Measurements from ENCODE around the gene YBX2.
A peak's percentile ranks its signal among the peaks of the same experiment; 100 is the strongest.
"Not testable (repeated sequence)": the region's sequence is repeated elsewhere in the genome, so short reads cannot be mapped to it uniquely, and the experiment has no call there.

The YBX2 gene

GRCh38 chr17:7262192-7262934 lies 32.1 kb downstream of the YBX2 start, which contains the start of gene CLDN7:
Gene CLDN7 (minus strand): TSS chr17:7262478. CDS start chr17:7262043, 435 bp downstream.
- DNase-seq = peak; percentile 88

DNA sequence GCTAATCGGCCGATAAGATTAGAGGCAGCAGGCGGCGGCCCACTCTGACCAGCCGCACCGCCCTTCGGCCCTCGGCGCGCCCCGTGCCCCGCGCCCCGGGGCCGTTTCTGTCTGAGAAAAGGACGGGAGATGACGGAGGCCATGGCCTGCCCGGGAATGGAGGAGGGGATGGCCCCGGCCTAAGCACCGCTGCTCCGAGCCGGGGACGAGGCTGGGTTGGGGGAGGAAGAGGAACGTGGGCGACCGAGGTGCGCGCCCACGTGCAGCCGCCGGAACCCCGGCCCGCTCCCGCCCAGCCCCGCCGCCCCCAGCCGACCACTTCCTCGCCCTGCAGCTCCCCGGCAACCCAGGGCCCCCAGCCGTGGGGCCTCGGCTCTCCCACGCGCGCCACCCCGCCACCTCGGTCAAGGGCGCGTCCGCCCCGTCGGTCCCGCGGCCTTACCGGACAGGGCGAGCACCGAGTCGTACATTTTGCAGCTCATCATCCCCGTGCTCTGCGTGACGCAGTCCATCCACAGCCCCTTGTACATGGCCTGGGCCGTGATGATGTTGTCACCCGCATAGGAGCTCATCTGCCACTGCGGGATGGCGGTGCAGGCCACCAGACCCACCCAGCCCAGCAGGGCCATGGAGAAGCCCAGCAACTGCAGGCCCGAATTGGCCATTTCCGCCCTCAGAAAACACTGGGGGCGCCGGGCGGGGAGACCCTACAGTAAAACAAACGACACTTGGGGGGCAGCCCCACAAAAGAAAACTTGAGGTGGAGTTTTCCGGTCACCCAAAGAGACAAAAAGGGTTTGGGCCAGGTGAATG lies 32.9 kb downstream of the YBX2 start:
- peak; percentile 33 for DNase-seq

DNA sequence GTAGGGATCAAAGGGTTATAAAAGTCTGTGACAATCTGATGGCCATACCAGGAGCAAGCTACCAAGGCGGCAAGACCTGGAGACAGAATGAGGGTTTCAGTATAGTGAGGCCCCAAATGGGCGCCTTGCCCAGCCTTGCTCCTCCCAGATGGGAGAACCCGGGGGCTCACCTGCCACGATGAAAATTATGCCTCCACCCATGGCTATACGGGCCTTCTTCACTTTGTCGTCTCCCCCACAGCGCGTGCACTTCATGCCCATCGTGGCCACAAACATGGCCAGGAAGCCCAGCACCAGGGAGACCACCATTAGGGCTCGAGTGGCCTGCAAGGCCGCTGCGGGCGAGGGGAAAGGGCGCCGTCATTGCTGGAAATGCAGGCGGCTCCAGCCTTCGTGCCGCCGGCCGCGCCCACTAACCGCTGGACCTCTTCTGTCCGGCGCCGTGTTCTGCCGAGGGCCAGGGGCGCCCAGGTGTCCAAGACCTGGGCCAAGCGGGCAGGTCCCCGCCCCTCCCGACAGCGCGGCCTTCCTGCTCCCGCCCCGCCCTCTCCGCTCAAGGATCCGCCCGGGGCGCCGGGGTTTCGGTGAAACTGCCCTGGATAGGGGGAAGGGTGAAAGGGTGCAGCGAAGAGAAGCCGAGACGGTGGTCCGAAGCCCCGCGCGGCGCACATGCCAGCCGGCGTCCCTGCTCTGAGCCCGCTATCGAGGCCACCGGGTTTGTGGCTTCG lies 33.6 kb downstream of the YBX2 start:
- peak; percentile 59 for DNase-seq

DNA sequence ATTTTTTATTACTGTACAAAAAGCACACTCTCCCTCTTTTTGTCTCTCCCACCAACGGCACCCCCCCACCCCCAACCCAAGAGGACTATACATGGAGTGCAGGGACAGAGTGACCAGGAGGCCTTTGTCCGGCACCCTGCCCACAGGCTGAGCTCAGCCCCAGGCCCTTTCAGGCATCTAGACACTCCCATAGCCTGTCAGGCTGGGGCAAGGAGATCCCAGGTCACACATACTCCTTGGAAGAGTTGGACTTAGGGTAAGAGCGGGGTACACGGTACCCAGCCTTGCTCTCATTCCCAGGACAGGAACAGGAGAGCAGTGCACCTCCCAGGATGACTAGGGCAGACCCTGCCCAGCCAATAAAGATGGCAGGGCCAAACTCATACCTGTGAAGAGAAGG lies 34.3 kb downstream of the YBX2 start:
- DNase-seq = no peak

GRCh38 chr17:7259555-7259889 lies 34.9 kb downstream of the YBX2 start:
- no peak for DNase-seq

DNA sequence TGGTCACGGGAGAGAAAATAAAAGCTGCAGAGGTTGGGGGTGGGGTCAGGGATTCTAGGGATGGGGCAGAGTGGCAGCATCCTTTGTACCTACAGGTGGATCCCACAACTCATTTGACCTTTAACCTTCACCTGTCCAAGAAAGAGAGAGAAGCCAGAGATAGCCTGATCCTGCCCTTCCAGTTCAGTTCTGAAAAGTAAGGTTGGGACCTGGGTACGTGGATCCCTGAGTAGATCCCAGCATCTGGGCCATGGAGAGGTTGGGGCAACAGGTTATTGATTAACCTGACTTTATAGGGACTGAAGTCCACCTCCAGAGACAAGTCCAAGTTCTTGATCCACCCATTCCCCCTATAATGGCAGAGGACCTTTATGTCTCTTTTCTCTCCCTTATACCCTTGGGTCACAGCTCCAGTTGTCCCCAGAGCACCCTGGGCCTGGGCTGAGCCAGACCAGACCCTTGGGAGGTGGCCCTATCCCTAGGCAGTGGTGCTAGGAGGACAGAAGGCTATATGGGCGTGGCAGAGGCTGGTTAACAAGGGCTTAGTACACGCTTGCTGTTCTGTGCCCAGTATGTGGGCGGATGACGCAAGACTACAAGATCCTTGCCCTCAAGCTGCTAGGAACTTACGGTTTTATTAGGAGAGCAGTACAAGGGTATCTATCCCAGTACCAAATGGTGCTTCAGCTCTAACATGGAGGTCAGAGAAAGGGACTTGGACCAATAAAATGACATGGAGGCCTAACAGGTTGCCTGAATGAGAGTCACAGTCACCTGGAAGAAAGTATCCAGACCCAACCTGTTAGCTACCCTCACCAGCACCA lies 35.5 kb downstream of the YBX2 start:
- no peak for DNase-seq

DNA sequence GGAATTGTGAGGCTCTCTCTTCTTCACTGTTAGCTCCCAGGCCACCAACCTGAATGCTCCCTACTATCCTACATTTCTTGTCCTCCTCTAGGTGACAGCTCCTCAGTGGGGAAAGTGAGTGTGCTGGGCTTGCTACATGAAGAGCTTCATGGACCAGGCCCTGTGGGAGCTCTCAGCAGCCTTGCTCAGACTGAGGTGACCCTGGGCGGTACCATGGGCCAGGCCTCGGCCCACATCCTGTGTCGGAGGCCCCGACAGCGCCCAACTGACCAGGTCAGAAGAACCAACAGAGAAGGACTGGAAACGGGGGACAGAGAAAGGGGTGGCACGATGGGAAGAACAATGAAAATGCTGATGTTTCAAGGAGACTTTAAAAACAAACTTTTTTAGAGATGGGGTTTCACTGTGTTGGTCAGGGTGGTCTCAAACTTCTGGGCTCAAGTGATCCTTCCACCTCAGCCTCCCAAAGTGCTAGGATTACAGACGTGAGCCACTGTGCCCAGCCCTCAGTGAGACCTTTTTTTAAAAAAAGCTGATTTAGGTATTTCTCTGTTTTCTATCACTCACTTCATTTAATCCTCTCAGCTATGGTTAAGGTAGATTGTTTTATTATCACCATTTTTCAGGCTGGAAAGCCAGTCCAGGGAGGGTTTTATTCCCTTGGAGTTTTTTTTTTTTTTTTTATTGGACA lies 37.5 kb downstream of the YBX2 start:
- no peak for DNase-seq

- no peak for DNase-seq
Measured at GRCh38 chr17:7254511-7254910, 39.9 kb downstream of the YBX2 start.

- DNase-seq = no peak
Measured at GRCh38 chr17:7253082-7253481, 41.4 kb downstream of the YBX2 start.

- peak; percentile 91 for DNase-seq
Measured at GRCh38 chr17:7252176-7253043, 42.0 kb downstream of the YBX2 start, which contains the start of gene ELP5. Gene ELP5 (plus strand): TSS chr17:7252215. CDS start chr17:7252551, 336 bp downstream.

DNA sequence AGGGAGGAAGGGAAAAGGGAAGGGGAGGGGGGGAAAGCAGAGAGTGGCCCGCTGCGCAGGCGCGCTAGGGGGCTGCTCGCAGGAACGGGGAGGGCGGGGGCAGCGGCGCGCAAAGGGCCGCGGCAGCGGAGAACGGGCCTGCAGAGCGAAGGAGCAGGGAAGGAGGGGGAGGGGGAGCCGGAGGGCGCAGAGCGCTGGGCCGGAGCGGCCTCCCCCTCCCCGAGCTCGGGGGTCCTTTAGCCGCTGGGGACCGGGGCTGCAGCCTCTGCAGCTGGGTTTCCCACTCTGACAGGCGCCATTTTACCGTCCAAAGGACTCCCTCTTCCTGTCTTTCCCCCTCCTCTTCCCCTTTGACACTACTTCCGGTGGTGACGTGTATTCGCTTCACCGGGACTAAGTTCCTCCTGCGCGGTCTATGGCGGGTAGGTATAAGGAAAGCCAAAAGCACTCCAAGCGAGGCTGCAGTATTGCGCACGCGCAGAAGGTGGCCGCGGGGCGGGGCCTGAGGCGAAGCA lies 42.7 kb downstream of the YBX2 start, which contains the start of gene CTDNEP1:
CTDNEP1 (minus strand) TSS at position 74 of the 515 bp plus-strand sequence. CDS start 438 bp downstream, outside the sequence.
- peak; percentile 97 for DNase-seq

DNA sequence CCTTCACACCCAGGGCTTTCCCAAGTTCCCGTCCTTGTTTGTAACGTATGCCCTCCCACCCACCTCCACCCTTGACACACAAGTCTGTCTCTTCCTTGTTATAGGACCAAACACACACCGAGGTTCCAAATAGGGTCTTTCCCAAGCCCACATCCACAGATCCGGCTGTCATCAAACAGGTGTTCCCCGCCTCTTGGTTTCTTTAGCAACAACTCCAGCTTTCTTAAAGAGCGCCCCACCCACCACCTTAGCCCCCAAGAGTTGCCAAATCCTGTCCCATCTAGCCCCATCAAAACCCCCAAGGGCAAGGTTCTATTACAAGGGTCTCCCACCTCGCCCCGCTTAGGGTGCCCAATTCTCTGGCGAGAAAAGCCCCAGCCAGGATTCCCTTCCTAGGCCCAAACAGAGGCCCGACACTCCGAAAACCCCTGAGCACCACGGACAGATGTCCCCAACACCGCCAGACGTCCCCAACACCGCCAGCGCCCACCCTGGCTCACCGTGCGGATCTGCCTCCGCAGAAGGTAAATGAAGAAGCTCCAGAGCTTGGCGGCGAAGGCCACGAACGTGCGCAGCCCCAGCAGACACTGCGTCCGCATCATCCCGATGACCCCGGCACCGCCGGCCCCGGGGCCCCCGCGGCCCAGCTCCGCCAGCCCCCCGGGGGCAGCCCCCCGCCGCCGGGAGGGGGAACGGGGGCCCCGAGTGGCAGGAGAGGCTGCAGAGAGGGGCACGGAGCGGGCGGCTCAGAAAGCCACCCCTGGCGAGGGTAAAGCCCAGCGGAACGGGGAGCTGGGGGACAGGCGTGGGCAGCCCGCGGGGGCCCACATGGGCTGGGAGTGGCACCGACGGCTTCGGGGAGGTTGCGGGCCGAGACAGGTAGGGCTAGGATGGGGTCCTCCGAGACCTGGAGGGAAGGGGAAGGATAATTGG lies 43.5 kb downstream of the YBX2 start:
- no peak for DNase-seq

GRCh38 chr17:7249830-7250229 lies 44.6 kb downstream of the YBX2 start:
- no peak for DNase-seq

- no peak for DNase-seq
Measured at GRCh38 chr17:7249214-7249613, 45.2 kb downstream of the YBX2 start.

- DNase-seq = no peak
Measured at GRCh38 chr17:7248796-7249195, 45.6 kb downstream of the YBX2 start.

GRCh38 chr17:7246779-7247178 lies 47.7 kb downstream of the YBX2 start:
- no peak for DNase-seq

- not testable (repeated sequence) for DNase-seq
Measured at GRCh38 chr17:7243838-7244237, 50.6 kb downstream of the YBX2 start.

DNA sequence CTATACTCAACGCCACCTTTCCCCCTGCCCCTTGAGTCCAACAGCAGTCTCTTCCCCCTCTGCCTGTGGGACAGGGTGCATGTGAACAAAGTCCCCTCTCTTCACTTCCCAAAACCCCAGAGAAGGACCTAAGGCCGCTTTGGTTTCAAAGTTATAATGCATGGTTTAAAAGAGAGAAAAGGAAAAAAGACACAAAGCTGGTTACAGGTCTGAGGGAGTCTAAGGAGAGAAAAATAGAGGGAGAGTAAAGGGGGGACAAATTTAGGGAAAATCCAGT lies 51.0 kb downstream of the YBX2 start:
- DNase-seq = no peak

DNA sequence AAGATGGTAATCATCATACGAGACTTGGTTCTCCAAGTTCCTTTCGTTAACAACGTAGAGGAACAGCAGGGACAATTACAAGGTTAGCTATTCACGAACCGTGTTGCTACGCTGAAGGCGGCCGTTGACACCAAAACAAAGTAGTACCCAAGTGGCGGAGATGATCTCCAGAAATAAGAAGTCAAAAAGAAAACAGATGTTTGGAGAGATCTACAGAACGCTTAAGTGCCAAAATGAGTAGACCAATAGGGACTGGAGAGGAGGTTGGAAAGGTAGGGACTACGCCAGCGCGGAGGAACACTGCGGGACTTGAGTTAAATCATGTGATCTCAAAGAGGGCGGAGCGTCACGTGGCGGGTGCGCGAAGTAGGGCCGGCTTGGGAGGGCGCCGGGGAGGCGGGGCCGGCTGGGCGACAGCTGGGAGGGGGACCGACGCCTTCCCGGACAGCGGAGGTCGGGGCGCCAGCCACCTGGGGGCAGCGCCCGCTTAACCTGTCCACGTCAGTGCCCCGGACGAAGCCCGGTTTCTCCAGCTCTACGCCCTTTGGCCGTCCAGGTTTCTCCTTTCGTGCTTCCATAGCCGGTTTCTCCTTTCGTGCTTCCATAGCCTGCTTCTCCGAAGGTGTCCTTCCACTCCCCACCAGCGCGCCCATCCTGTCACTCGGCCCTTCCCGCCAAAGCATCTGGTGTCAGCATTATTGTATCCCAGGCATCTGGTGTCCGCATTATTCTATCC lies 51.6 kb downstream of the YBX2 start:
- peak; percentile 95 for DNase-seq
